GM12864 (cell line): ENCODE results near the gene EGLN2.

Experiments used
- DNase-seq: peaks from one replicate; pipeline ENCODE4 v3.0.0-alpha.2; 2011; ENCODE audit warnings: low read depth
- H3K4me3 ChIP-seq: 2 replicates; pipeline ENCODE4 v1.5.1; 2011; ENCODE audit warnings: mild to moderate bottlenecking, low read depth, low read length, control low read depth
- CTCF ChIP-seq: IDR thresholded peaks from 2 replicates; pipeline ENCODE4 v1.5.1; 2011; ENCODE audit warnings: low read depth, mild to moderate bottlenecking, moderate library complexity, low read length, control low read depth, inconsistent platforms; ENCODE audit errors: missing control alignments

The EGLN2 gene

GRCh38 chr19:40786060-40787037 lies 12.6 kb upstream of the EGLN2 start:
- H3K4me3 ChIP-seq, result no peak overlapping the region
- no peak for DNase-seq
- no peak for TF ChIP-seq CTCF

- no peak overlapping the region for H3K4me3 ChIP-seq
- no peak for TF ChIP-seq CTCF
- DNase-seq, result no peak
Measured at GRCh38 chr19:40791349-40791748, 7.6 kb upstream of the EGLN2 start.

- no peak for TF ChIP-seq CTCF
- H3K4me3 ChIP-seq, result no peak overlapping the region
- DNase-seq, result no peak
Measured at GRCh38 chr19:40791996-40792395, 7.0 kb upstream of the EGLN2 start.

- no peak for TF ChIP-seq CTCF
- no peak for DNase-seq
- H3K4me3 ChIP-seq, result no peak overlapping the region; the same call in 1 of the 2 replicates
Measured at GRCh38 chr19:40797166-40797962, 1.6 kb upstream of the EGLN2 start.

GRCh38 chr19:40797963-40798682 lies 868 bp upstream of the EGLN2 start:
- DNase-seq, result no peak
- peak overlapping the region; percentile 42 for H3K4me3 ChIP-seq
- TF ChIP-seq CTCF, result peak; percentile 36

DNA sequence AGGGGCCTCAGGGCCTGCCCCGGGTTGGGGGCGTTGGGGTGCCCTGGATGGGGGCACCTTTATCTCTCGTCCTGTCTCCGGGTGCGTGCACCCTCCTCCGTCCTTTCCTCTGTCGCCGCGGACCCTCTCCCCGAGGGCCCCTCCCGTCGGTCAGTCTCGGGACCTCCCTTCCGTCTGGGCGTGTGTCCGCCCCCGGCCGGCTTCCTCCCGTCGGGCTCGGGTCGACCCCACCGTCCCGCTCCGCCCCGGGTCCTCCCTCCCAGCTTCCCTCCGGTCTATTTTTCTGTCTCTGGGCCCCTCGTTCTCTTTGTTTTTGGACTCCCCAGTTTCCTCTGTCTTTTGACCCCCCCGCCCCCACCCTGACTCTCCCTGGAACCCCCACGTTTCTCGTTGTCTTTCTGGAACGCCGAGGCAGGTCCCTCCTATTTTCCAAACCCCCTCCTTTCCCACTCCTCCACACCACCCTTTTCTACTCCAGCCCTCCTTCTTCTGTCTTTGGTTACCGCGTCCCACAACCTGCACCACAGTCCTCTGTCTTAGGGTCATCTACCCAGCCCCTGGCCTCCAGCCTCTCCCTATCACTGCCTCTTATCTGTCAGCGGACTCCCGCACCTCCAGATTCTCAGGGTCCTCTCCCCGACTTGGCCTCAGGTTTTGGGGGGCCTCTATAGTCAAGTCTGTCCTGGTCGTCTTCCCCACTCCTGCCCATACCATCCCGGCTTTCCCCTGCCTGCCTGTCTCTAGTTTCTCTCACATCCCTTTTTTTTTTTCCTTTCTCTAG lies 757 bp downstream of the EGLN2 start:
- H3K4me3 ChIP-seq, result peak overlapping the region; percentile 76
- DNase-seq, result no peak
- TF ChIP-seq CTCF, result no peak
